CD1c-positive myeloid dendritic cell (primary cell): ENCODE results near the gene ABCD1.
"Not testable (repeated sequence)": the region's sequence is repeated elsewhere in the genome, so short reads cannot be mapped to it uniquely, and the experiment has no call there.

ENCODE experiments used
- DNase-seq: peaks from one replicate; pipeline ENCODE4 v3.0.0-alpha.2; 2016; ENCODE audit errors: extremely low spot score

The ABCD1 gene

GRCh38 chrX:153694256-153694655 lies 30.4 kb upstream of the ABCD1 start:
- not testable (repeated sequence) for DNase-seq

GRCh38 chrX:153694687-153695270 lies 29.9 kb upstream of the ABCD1 start:
- DNase-seq = no peak

GRCh38 chrX:153696100-153696499 lies 28.6 kb upstream of the ABCD1 start:
- DNase-seq = no peak

GRCh38 chrX:153696538-153696937 lies 28.1 kb upstream of the ABCD1 start:
- DNase-seq = not testable (repeated sequence)

GRCh38 chrX:153696986-153697722 lies 27.5 kb upstream of the ABCD1 start:
- not testable (repeated sequence) for DNase-seq

- no peak for DNase-seq
Measured at GRCh38 chrX:153697924-153698865, 26.5 kb upstream of the ABCD1 start.

GRCh38 chrX:153699210-153699783 lies 25.4 kb upstream of the ABCD1 start:
- not testable (repeated sequence) for DNase-seq

- not testable (repeated sequence) for DNase-seq
Measured at GRCh38 chrX:153699784-153700371, 24.8 kb upstream of the ABCD1 start.

- DNase-seq = no peak
Measured at GRCh38 chrX:153700376-153700945, 24.2 kb upstream of the ABCD1 start.

- DNase-seq = no peak
Measured at GRCh38 chrX:153700967-153701366, 23.7 kb upstream of the ABCD1 start.

- DNase-seq = no peak
Measured at GRCh38 chrX:153701706-153702105, 22.9 kb upstream of the ABCD1 start.

GRCh38 chrX:153702336-153703035 lies 22.2 kb upstream of the ABCD1 start:
- DNase-seq = no peak

- no peak for DNase-seq
Measured at GRCh38 chrX:153703036-153703370, 21.7 kb upstream of the ABCD1 start.

- DNase-seq = no peak
Measured at GRCh38 chrX:153704021-153704526, 20.6 kb upstream of the ABCD1 start.

GRCh38 chrX:153704631-153705402 lies 19.8 kb upstream of the ABCD1 start:
- not testable (repeated sequence) for DNase-seq

- DNase-seq = not testable (repeated sequence)
Measured at GRCh38 chrX:153705403-153706060, 19.1 kb upstream of the ABCD1 start.

GRCh38 chrX:153706799-153707198 lies 17.9 kb upstream of the ABCD1 start:
- no peak for DNase-seq

GRCh38 chrX:153707406-153707805 lies 17.2 kb upstream of the ABCD1 start:
- no peak for DNase-seq

- DNase-seq = peak; percentile 74
Measured at GRCh38 chrX:153708415-153708814, 16.2 kb upstream of the ABCD1 start.
